AG10803 (cell line): ENCODE measurements around the gene LIX1L.

Experiments
- DNase-seq: peaks from one replicate; pipeline ENCODE4 v3.0.0; 2010; ENCODE audit warnings: low read depth
- H3K4me3 ChIP-seq: 2 replicates; pipeline ENCODE4 v1.5.1; 2011; ENCODE audit warnings: mild to moderate bottlenecking, low read length, control low read depth
- CTCF ChIP-seq: conservative IDR thresholded peaks from 2 replicates; pipeline ENCODE4 v1.5.1; 2011; ENCODE audit warnings: mild to moderate bottlenecking, low read length, control low read depth, inconsistent platforms

LIX1L gene

GRCh38 chr1:145985129-145985501, 27.3 kb upstream of the LIX1L start:
- TF ChIP-seq CTCF = no peak
- no peak overlapping the region for H3K4me3 ChIP-seq
- no peak for DNase-seq

- no peak for TF ChIP-seq CTCF
- DNase-seq = no peak
Observed at GRCh38 chr1:145983960-145984830, 26.4 kb upstream of the LIX1L start.

GRCh38 chr1:145983206-145983675, 25.4 kb upstream of the LIX1L start:
- no peak overlapping the region for H3K4me3 ChIP-seq
- DNase-seq = no peak
- TF ChIP-seq CTCF = no peak

More at GRCh38 chr1:145983960-145984830, 26.4 kb upstream of the LIX1L start:
- H3K4me3 ChIP-seq = no peak overlapping the region

GRCh38 chr1:145982010-145982723, 24.4 kb upstream of the LIX1L start:
- TF ChIP-seq CTCF = no peak
- H3K4me3 ChIP-seq = no peak overlapping the region
- DNase-seq = no peak

GRCh38 chr1:145980457-145980994, 22.7 kb upstream of the LIX1L start:
- DNase-seq = no peak
- H3K4me3 ChIP-seq = no peak overlapping the region
- no peak for TF ChIP-seq CTCF

GRCh38 chr1:145979746-145980456, 22.1 kb upstream of the LIX1L start:
- no peak overlapping the region for H3K4me3 ChIP-seq
- DNase-seq = peak; percentile 17
- TF ChIP-seq CTCF = no peak
